Gastrocnemius medialis (tissue), 4 donors: ENCODE results near the gene PTER.

Experiments used
- POLR2A ChIP-seq, 2 donors: fragments of 450-650 bp; IDR thresholded peaks; one replicate each; pipeline ENCODE4 v1.6.1; 2017; ENCODE audit warnings: antibody characterized with exemption in 2 of 2, mild to moderate bottlenecking in 2 of 2, moderate library complexity in 2 of 2
- TF ChIP-seq, protein P1 (sequence below), 5 experiments: fragments of 450-650 bp in 3 of 5; fragments of 200-600 bp in 2 of 5; sonication (generic) in 2 of 5; IDR thresholded peaks in 4 of 5; conservative IDR thresholded peaks in 1 of 5; 1 replicate in 4 of 5; 2 replicates in 1 of 5; pipeline ENCODE4 v1.5.1; 2016 to 2019; ENCODE audit warnings: antibody characterized with exemption in 5 of 5, mild to moderate bottlenecking in 3 of 5, moderate library complexity in 3 of 5

DNA sequence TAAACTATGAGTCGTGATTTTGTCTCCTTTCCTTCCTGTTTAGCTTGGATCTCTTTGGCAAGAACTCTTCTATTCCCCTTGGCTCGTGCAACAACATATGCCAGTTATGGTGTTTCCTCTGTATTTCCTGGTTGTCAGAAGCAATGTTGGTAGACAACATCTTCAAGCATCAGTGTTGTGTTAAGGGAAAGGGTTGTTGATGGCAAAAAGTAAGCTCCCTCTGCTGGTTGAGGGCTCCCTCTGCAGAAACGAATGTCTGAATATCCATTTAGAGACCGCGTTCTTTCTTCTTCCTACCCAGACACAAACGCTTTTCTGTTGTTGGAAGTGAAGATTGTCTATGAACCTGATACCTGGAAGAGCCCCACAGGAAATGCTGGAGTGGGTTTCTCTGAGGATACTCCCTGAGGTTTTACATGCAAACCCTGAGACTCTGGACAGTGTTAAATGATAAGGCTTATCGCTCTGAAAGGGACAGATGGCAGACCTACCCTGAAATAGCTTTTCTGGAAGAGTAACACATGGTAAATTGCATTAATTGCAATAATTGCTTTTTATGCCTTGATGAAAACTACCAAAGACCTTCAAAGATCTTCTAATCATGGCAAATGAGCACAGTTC lies 108.4 kb downstream of the PTER start:
- no peak for TF ChIP-seq POLR2A (IDR thresholded peaks at IDR 0.05)
- TF ChIP-seq, protein P1, sequence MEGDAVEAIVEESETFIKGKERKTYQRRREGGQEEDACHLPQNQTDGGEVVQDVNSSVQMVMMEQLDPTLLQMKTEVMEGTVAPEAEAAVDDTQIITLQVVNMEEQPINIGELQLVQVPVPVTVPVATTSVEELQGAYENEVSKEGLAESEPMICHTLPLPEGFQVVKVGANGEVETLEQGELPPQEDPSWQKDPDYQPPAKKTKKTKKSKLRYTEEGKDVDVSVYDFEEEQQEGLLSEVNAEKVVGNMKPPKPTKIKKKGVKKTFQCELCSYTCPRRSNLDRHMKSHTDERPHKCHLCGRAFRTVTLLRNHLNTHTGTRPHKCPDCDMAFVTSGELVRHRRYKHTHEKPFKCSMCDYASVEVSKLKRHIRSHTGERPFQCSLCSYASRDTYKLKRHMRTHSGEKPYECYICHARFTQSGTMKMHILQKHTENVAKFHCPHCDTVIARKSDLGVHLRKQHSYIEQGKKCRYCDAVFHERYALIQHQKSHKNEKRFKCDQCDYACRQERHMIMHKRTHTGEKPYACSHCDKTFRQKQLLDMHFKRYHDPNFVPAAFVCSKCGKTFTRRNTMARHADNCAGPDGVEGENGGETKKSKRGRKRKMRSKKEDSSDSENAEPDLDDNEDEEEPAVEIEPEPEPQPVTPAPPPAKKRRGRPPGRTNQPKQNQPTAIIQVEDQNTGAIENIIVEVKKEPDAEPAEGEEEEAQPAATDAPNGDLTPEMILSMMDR (IDR thresholded peaks at IDR 0.05 in 4 of 5, conservative IDR thresholded peaks at IDR 0.05 in 1 of 5) = peak in 2 of 5 experiments; percentile 15 to 20
